GM19238 (cell line): Measurements from ENCODE around the gene UNK.

Experiments used
- DNase-seq: peaks from one replicate; pipeline ENCODE4 v3.0.0; 2011; ENCODE audit warnings: low spot score; ENCODE audit not compliant: insufficient read length

UNK gene, protein sequence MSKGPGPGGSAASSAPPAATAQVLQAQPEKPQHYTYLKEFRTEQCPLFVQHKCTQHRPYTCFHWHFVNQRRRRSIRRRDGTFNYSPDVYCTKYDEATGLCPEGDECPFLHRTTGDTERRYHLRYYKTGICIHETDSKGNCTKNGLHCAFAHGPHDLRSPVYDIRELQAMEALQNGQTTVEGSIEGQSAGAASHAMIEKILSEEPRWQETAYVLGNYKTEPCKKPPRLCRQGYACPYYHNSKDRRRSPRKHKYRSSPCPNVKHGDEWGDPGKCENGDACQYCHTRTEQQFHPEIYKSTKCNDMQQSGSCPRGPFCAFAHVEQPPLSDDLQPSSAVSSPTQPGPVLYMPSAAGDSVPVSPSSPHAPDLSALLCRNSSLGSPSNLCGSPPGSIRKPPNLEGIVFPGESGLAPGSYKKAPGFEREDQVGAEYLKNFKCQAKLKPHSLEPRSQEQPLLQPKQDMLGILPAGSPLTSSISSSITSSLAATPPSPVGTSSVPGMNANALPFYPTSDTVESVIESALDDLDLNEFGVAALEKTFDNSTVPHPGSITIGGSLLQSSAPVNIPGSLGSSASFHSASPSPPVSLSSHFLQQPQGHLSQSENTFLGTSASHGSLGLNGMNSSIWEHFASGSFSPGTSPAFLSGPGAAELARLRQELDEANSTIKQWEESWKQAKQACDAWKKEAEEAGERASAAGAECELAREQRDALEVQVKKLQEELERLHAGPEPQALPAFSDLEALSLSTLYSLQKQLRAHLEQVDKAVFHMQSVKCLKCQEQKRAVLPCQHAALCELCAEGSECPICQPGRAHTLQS

DNA sequence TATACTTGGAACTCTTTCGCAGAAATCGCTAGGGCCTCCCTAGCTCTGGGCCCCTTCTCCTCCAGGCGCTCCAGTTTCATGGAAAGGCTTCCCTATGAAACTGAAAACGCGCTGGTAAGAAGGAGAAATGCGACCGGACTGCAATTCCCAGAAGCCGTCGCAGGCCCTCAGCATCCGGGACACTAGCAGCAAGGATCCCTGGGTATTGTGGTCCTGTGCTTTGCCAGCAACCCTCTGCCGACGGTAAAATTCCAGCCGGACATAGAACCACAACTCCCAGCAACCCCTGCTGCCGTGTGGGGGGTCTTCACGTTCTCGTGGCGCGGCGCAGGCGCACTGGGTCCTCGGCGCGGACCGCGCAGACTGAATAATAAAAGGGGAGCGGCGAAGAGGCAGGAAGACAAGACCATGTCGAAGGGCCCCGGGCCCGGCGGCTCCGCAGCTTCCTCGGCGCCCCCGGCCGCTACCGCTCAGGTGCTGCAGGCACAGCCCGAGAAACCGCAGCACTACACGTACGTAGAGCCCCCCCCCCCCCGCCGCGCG lies at the start of gene UNK:
Gene UNK (plus strand): TSS at position 334 of the 543 bp plus-strand sequence. CDS start 75 bp downstream, at position 409.
- peak; percentile 82 for DNase-seq

- DNase-seq = no peak
Observed at GRCh38 chr17:75736173-75736835, 48.3 kb upstream of the UNK start.

- DNase-seq = no peak
Observed at GRCh38 chr17:75737133-75737962, 47.3 kb upstream of the UNK start.

- DNase-seq = no peak
Observed at GRCh38 chr17:75738218-75738802, 46.3 kb upstream of the UNK start.

- no peak for DNase-seq
Observed at GRCh38 chr17:75739174-75739573, 45.4 kb upstream of the UNK start.

- no peak for DNase-seq
Observed at GRCh38 chr17:75739801-75740200, 44.8 kb upstream of the UNK start.

GRCh38 chr17:75740215-75740614 lies 44.4 kb upstream of the UNK start:
- no peak for DNase-seq

DNA sequence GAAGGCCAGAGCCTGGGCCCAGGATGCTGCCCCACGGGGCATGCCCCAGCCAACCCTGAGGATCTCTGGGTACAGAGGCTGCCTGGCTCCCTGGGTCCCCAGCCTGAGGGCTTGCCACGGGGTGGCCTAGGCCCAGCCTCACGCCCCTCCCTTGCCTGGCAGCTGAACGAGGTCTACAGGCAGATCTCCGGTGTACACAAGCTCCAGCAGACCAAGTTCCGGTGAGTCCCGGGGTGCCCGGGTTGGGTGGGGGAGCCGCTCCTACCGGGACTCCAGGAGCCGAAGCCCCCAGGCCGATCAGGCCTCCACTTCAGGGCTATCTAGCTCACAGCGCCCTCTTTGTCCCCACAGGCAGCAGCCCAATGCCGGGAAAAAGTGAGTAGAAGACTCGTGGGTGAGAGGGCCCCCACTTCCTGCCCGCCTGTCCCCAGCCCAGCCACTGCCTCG lies 44.0 kb upstream of the UNK start:
- no peak for DNase-seq

DNA sequence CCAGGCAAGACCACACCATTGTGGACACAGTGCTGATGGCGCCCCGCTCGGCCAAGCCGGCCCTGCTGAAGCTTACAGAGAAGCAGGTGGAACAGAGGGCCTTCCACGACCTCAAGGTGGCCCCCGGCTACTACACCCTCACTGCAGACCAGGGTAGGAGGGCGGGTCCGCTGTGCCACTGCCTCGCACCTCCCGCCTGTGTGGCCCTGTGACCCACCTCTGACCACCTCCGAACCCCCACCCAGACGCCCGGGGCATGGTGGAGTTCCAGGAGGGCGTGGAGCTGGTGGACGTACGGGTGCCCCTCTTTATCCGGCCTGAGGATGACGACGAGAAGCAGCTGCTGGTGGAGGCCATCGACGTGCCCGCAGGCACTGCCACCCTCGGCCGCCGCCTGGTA lies 42.3 kb upstream of the UNK start:
- DNase-seq = no peak

DNA sequence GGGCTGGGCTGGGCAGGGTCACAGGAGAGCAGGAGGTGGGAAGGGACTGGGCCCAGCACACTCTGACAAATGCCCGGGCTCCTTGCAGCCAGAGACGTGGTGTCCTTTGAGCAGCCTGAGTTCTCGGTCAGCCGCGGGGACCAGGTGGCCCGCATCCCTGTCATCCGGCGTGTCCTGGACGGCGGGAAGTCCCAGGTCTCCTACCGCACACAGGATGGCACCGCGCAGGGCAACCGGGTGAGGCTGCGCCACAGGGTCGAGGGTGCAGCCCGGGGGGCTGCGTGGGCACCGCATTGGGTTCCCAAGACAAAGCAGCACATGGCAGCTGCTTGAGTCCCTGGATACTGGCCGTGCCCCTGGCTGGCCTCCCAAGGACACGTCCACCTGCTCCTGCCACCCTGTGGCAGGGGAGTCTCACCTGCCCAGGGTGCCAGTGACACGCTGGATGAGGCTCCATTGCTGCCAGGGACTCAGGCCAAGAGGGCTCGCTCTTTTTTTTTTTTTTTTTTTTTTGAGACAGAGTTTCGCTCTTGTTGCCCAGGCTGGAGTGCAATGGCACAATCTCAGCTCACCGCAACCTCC lies 40.9 kb upstream of the UNK start:
- no peak for DNase-seq

GRCh38 chr17:75748706-75749105 lies 35.9 kb upstream of the UNK start:
- DNase-seq = no peak

DNA sequence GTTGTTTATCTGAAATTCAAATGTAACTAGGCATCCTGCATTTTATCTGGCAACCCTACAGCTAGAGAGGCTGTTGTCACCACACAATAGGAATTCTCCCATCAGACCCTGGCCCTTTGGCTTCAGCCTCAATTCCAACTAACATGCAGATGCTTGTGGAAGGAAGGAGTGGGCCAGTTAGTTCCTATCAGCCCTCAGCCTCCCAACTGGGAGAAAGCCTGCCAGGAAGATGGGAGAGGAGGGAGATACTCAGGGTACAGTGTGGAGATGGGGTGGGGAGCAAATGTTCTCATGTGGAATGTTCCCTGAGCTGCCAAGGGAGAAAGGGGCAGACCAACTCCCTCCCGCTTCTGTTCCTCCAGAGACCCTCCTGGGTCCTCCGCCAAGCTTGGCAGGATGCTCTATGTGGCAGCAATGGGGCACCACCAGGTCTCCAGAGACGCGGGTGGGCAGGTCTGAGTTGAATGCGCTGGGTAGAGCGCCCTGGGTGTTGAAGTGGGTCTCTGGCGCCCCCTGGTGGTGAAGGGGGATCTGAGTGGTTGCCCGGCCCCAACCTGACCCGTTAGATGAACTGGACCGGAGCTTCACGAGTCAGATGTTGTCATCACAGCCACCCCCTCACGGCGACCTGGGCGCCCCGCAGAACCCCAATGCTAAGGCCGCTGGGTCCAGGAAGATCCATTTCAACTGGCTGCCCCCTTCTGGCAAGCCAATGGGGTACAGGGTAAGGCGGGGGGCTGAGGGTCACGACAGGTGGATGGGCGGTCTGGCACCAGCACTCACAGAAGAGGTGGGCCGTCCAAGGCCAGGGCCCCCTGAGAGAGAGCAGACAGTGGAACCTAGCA lies 34.8 kb upstream of the UNK start:
- DNase-seq = peak; percentile 88

GRCh38 chr17:75750661-75751423 lies 33.8 kb upstream of the UNK start:
- DNase-seq = no peak

DNA sequence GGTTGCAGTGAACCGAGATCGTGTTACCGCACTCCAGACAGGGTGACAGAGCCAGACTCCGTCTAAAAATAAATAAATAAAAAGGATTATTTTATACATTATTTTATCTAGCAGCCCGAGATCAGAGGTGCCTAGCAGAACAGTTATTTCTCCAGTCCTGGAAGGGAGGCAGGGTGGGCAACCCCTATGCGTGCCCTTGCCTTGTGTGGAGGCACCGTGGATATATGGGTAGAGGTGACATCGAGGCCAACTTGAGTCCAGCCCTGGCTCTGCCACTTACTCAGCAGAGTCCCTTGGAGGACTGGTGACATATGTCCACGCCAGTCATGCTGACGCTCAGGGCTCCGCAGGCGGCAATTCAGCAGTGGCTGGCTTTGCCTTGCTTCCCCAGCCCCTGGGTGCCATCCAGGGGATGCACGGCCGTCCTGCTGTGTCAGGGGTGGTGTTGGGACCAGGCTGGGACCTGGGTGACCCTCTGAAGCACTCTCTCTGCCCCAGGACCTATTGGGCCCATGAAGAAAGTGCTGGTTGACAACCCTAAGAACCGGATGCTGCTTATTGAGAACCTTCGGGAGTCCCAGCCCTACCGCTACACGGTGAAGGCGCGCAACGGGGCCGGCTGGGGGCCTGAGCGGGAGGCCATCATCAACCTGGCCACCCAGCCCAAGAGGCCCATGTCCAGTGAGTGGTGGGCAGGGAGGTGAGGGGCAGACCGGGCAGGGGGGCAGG lies 32.8 kb upstream of the UNK start:
- no peak for DNase-seq

- no peak for DNase-seq
Observed at GRCh38 chr17:75752405-75752709, 32.2 kb upstream of the UNK start.

GRCh38 chr17:75752802-75753513 lies 31.6 kb upstream of the UNK start:
- DNase-seq = no peak
